CD4-positive, alpha-beta memory T cell (primary cell): ENCODE data around the gene RHCG. TPM values are rescaled to one million over a fixed set of nuclear protein-coding genes. Genes with fewer than 3 reads are reported as not detected.

ENCODE experiments used
- CTCF ChIA-PET: fragments of 350-600 bp; sonication (Branson Sonifier 250); formaldehyde crosslinking; loops from one replicate; lab custom pipeline; 2021; ENCODE audit warnings: inconsistent platforms; ENCODE audit not compliant: partially characterized antibody; lab: Charles Lee
- POLR2A ChIA-PET: fragments of 350-600 bp; sonication (Branson Sonifier 250); formaldehyde crosslinking; loops from one replicate; lab custom pipeline; 2021; ENCODE audit not compliant: partially characterized antibody; lab: Charles Lee
- DNase-seq, 5 donors: peaks; one replicate each; pipeline versions ENCODE4 v3.0.0 to v3.0.0-alpha.2; 2020 to 2022; ENCODE audit warnings: mixed read lengths in 1 of 5
- H3K27ac ChIP-seq: one replicate; pipeline ENCODE4 v1.7.0; 2013; ENCODE audit warnings: low read depth, low read length
- H3K27me3 ChIP-seq: 2 replicates; pipeline ENCODE4 v1.7.0; 2013; ENCODE audit warnings: mild to moderate bottlenecking, low read length, moderate library complexity; ENCODE audit not compliant: insufficient read depth
- H3K36me3 ChIP-seq: 2 replicates; pipeline ENCODE4 v1.7.0; 2013; ENCODE audit warnings: mild to moderate bottlenecking, low read length, moderate library complexity; ENCODE audit not compliant: insufficient read depth
- H3K4me1 ChIP-seq: 2 replicates; pipeline ENCODE4 v1.7.0; 2013; ENCODE audit warnings: mild to moderate bottlenecking, low read length, moderate library complexity; ENCODE audit not compliant: insufficient read depth
- H3K4me3 ChIP-seq, 2 donors: one replicate each; pipeline ENCODE4 v1.7.0; 2013; ENCODE audit warnings: low read length in 2 of 2, mild to moderate bottlenecking in 1 of 2
- H3K9me3 ChIP-seq, 2 donors: one replicate each; pipeline ENCODE4 v1.7.0; 2013; ENCODE audit warnings: low read length in 2 of 2, control low read depth in 1 of 2; ENCODE audit not compliant: control insufficient read depth in 1 of 2
- H3K27ac Mint-ChIP-seq, 7 donors: one replicate each; pipeline ENCODE4 v1.8.0; 2020 to 2021; ENCODE audit warnings: mixed read lengths in 7 of 7, mild to moderate bottlenecking in 6 of 7, inconsistent platforms in 3 of 7, moderate library complexity in 3 of 7
- H3K27me3 Mint-ChIP-seq, 2 donors: one replicate each; pipeline ENCODE4 v1.8.0; 2020 to 2021; ENCODE audit warnings: mixed read lengths in 2 of 2
- H3K36me3 Mint-ChIP-seq, 2 donors: one replicate each; pipeline ENCODE4 v1.8.0; 2020 to 2021; ENCODE audit warnings: mixed read lengths in 2 of 2, inconsistent platforms in 1 of 2, mild to moderate bottlenecking in 1 of 2
- H3K4me1 Mint-ChIP-seq, 4 donors: one replicate each; pipeline ENCODE4 v1.8.0; 2020 to 2021; ENCODE audit warnings: mixed read lengths in 4 of 4, mild to moderate bottlenecking in 1 of 4
- H3K4me3 Mint-ChIP-seq, 8 donors: one replicate each; pipeline ENCODE4 v1.8.0; 2020 to 2021; ENCODE audit warnings: mixed read lengths in 8 of 8, mild to moderate bottlenecking in 7 of 8, moderate library complexity in 6 of 8, inconsistent platforms in 3 of 8
- H3K9me3 Mint-ChIP-seq, 8 donors: one replicate each; pipeline ENCODE4 v1.8.0; 2020 to 2021; ENCODE audit warnings: mixed read lengths in 8 of 8, mild to moderate bottlenecking in 5 of 8, inconsistent platforms in 3 of 8, moderate library complexity in 1 of 8
- intact Hi-C: fragments of 100-400 bp; cut with micrococcal nuclease; formaldehyde crosslinking; loops from one replicate; pipeline ENCODE4 v1.15.1; 2023
- polyA plus RNA-seq, 2 donors: library from polyadenylated mRNA; unstranded; fragments of 300-500 nt; fragmentation: Illumina TruSeq; gene quantifications; one replicate each; pipeline ENCODE4 v1.2.3, GENCODE V29; 2021
- total RNA-seq, 2 experiments: library from RNA; stranded (reverse); gene quantifications; one replicate each; pipeline ENCODE4 v1.2.3, GENCODE V29; 2021

RHCG gene
- total and polyA plus RNA-seq, 4 experiments from 2014 or later, result not detected

DNA sequence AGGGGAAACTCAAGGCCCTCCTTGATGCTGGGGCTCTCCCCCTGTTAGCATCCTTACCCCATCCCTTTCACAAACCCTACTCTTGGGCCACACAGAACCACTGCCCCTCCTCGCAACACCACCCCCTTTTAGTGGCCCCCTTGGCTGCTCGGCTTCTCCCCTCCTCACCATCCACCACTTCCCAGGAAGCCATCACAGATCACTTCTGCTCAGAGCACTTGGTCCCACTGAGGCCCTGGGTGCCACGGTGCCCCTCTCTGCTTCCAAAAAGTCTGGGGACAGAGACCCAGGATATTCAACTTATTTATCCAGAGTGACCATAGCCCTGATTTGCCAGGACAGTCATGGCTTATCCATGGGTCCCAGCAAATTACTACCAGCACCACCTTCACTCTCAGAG lies 2.4 kb downstream of the RHCG start:
- no peak overlapping the region for H3K27ac Mint-ChIP-seq
- Histone ChIP-seq H3K27me3 (peaks cover 17% of the 10 kb centered on the region), H3K27ac (no peak overlapping the region), H3K36me3 (no peaks in the 10 kb centered on the region), H3K9me3 (no peaks in the 10 kb centered on the region), H3K4me1 (no peaks in the 10 kb centered on the region), H3K4me3 (no peak overlapping the region)
- H3K9me3 Mint-ChIP-seq, result no peaks in the 10 kb centered on the region
- H3K36me3 Mint-ChIP-seq, result no peaks in the 10 kb centered on the region
- intact Hi-C loops, result no loop called here
- H3K4me3 Mint-ChIP-seq, result no peak overlapping the region
- peaks cover 33 to 50% of the 10 kb centered on the region in 2 donors for H3K27me3 Mint-ChIP-seq
- no peak for DNase-seq
- CTCF ChIA-PET, result interaction anchor here (1.5 kb wide), 1 partner anchor 8 kb away, joined by 3 read pairs; no protein-coding TSS in a partner anchor
- POLR2A ChIA-PET, result no interaction called here
- peaks cover 3 to 14% (median 7%) of the 10 kb centered on the region in 4 donors for H3K4me1 Mint-ChIP-seq

DNA sequence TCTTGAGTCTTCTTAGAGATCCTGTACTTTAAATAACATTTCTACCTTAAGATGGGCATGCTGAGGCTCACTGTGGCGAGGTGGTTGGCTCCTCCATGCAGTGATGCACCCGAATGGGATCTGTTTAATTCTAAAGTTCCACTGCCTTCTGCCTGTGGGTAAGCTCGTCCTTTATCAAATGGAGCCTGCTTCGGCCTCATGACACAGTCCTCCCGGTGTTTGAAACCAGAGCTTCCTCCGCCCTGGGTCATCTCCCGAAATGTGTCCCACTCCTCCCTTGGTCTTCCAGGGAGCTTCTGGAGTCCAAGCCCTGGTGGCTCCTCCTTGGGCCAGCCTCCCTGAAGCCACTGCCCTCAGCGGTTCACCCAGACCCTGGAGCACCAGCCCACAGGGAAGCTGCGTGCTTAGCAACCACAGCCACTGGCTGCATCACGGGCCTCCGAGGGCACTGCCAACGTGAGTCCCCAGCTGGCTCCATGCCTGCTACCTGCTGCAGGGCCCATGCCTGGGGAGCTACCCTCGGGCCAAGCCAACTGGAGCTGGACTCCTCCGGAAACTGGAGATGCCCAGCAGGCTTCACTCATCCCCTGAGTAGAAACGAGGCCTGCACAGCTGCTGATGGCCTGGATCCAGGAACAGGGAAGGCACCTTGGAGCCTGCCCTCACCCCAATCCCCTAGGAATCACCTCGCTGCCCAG lies 3.3 kb downstream of the RHCG start:
- no peaks in the 10 kb centered on the region for H3K36me3 Mint-ChIP-seq
- Histone ChIP-seq H3K27me3 (peaks cover 17% of the 10 kb centered on the region), H3K36me3 (no peaks in the 10 kb centered on the region), H3K9me3 (no peaks in the 10 kb centered on the region), H3K27ac (no peak overlapping the region), H3K4me3 (no peak overlapping the region), H3K4me1 (no peaks in the 10 kb centered on the region)
- intact Hi-C loops, result no loop called here
- no peak overlapping the region for H3K4me3 Mint-ChIP-seq
- H3K9me3 Mint-ChIP-seq, result no peaks in the 10 kb centered on the region
- peaks cover 3 to 14% (median 7%) of the 10 kb centered on the region in 4 donors for H3K4me1 Mint-ChIP-seq
- POLR2A ChIA-PET, result no interaction called here
- H3K27ac Mint-ChIP-seq, result no peak overlapping the region
- CTCF ChIA-PET, result no interaction called here
- DNase-seq, result no peak
- H3K27me3 Mint-ChIP-seq, result peaks cover 29 to 44% of the 10 kb centered on the region in 2 donors

DNA sequence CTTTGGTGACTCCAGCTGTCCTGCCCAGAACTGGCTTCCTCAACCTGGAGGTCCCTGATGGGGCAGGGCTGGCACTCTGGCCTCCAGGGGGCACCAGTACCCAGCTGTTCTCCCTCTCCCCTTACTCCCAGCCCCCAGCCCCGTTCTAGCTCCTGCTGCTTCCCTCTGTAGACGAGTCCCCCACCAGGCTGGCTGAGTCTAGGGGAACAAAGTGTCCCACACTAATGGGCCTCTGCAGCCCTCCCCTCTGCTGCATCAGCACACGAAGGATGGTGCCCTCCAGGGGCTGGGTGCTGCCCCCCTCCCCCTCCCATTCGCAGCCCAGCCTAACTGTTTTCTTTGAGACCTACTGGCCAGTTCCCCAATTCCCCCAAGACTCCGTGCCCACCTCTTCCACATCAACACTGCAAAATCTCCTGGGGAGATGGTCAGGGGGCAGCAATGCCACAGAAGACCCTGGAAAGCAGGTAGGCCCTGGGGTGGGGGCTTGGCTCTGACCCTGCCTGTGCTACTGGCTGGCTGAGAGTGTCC lies 4.2 kb downstream of the RHCG start:
- peaks cover 34 to 48% of the 10 kb centered on the region in 2 donors for H3K27me3 Mint-ChIP-seq

DNA sequence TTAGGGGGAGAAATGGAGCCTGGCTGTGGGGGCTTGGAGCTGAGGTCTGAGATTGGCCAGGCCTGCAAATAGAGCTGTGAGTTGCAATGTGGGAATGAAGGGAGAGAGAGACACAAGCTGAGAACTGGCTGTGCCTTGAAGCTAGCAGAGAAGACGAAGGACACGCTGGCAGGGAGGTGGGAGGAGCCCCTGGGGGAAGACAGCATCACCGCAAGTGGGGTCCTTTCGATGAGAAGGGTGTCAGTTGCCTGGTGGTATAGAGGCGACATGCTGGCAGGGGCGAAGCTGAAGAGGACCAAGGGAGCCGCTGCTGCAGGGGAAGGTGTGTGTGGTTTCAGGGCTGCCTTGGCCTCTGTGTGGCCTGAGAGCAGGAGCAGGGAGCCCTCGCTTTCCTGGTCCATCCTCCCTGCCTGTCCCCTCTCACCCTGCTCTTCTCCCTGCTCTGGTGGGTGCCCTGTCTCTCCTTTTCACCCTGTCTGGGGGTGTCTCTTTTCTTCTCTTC lies 5.5 kb downstream of the RHCG start:
- Mint-ChIP-seq H3K36me3 (no peaks in the 10 kb centered on the region), H3K9me3 (no peaks in the 10 kb centered on the region), H3K4me3 (no peak overlapping the region), H3K27ac (no peak overlapping the region), H3K4me1 (peaks cover 3 to 14% (median 9%) of the 10 kb centered on the region in 4 donors), H3K27me3 (peaks cover 33 to 46% of the 10 kb centered on the region in 2 donors)
- intact Hi-C loops, result no loop called here
- H3K27ac ChIP-seq, result no peak overlapping the region
- H3K9me3 ChIP-seq, result no peaks in the 10 kb centered on the region
- ChIA-PET CTCF (no interaction called here), POLR2A (no interaction called here)
- no peaks in the 10 kb centered on the region for H3K36me3 ChIP-seq
- H3K27me3 ChIP-seq, result peaks cover 12% of the 10 kb centered on the region
- DNase-seq, result no peak
- H3K4me1 ChIP-seq, result no peaks in the 10 kb centered on the region
- H3K4me3 ChIP-seq, result no peak overlapping the region

More for the DNA sequence above, 4.2 kb downstream of the RHCG start:
- Histone ChIP-seq H3K27me3 (peaks cover 20% of the 10 kb centered on the region), H3K27ac (no peak overlapping the region), H3K4me1 (no peaks in the 10 kb centered on the region), H3K4me3 (no peak overlapping the region), H3K36me3 (no peaks in the 10 kb centered on the region), H3K9me3 (no peaks in the 10 kb centered on the region)
- Mint-ChIP-seq H3K36me3 (no peaks in the 10 kb centered on the region), H3K9me3 (no peaks in the 10 kb centered on the region), H3K4me1 (peaks cover 4 to 14% (median 7%) of the 10 kb centered on the region in 4 donors), H3K4me3 (no peak overlapping the region), H3K27ac (no peak overlapping the region)
- ChIA-PET POLR2A (no interaction called here), CTCF (interaction anchor here (1.0 kb wide), 1 partner anchor 10 kb away, joined by 3 read pairs; no protein-coding TSS in a partner anchor)
- intact Hi-C loops, result no loop called here
- no peak for DNase-seq

DNA sequence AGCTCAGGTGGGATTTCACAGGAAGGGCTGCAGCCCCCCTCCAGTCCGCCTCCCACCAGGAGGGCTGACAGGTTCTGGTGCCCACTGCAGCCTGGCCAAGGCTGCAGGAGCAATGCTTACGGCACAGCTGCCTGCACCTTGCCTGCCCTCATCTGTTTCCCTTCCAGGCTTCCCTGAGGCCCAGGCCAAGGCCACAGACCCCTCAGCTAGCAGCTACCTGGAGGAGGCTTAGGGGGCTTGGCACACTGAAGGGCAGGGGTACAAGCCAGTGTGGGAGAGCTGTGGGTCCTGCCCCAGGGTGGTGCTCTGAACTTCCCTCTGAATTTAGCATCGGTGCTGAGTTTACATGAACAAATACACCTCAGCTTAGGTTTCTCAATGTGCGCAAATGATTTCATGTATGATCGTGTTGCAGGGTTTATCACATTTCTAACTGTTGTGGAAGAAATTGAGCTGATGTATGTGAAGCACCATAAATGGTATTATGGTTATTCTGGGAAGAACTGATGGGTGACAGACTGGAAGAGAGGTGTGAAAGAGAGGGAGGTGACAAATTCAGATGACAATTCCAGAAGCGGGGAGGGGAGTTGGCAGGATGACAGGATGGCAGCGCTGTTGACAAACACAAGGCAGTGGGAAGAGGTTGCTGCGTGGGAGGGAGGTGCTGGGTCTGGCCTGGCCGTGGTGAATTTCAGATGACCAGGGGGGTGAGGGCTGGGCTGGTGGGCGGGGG lies 6.1 kb downstream of the RHCG start:
- Histone ChIP-seq H3K4me1 (no peaks in the 10 kb centered on the region), H3K9me3 (no peaks in the 10 kb centered on the region), H3K27me3 (peaks cover 7% of the 10 kb centered on the region), H3K4me3 (no peak overlapping the region), H3K36me3 (no peaks in the 10 kb centered on the region), H3K27ac (no peak overlapping the region)
- no peaks in the 10 kb centered on the region for H3K9me3 Mint-ChIP-seq
- H3K4me3 Mint-ChIP-seq, result no peak overlapping the region
- H3K36me3 Mint-ChIP-seq, result no peaks in the 10 kb centered on the region
- intact Hi-C loops, result no loop called here
- H3K27ac Mint-ChIP-seq, result no peak overlapping the region
- peaks cover 5 to 12% (median 9%) of the 10 kb centered on the region in 4 donors for H3K4me1 Mint-ChIP-seq
- CTCF ChIA-PET, result no interaction called here
- H3K27me3 Mint-ChIP-seq, result peaks cover 35 to 46% of the 10 kb centered on the region in 2 donors
- POLR2A ChIA-PET, result no interaction called here
- no peak for DNase-seq

DNA sequence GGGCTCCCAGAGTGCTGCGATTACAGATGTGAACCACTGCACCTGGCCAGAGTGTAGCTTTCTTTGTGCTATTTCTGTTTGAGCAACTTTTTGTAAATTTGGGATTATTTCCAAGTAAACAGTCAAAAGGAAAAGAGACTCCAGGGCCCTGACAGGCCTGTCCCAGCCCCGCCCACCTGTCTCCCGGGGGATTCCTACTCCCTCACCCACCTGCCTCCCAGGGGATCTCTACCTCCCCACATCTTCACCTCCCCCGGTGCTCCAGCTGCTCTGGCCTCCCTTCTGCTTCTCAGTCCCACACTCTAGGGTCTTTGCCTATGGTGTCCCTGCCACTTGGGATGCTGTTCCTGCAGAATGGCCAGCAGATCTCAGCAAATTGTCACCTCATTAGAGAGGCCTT lies 7.0 kb downstream of the RHCG start:
- Mint-ChIP-seq H3K4me3 (no peak overlapping the region), H3K36me3 (no peaks in the 10 kb centered on the region), H3K27me3 (peaks cover 30 to 44% of the 10 kb centered on the region in 2 donors), H3K27ac (no peak overlapping the region), H3K9me3 (no peaks in the 10 kb centered on the region), H3K4me1 (peaks cover 5 to 12% (median 9%) of the 10 kb centered on the region in 4 donors)
- no peaks in the 10 kb centered on the region for H3K4me1 ChIP-seq
- no peak overlapping the region for H3K27ac ChIP-seq
- no peak overlapping the region for H3K4me3 ChIP-seq
- no peaks in the 10 kb centered on the region for H3K36me3 ChIP-seq
- CTCF ChIA-PET, result no interaction called here
- H3K27me3 ChIP-seq, result peaks cover 3% of the 10 kb centered on the region
- DNase-seq, result no peak
- intact Hi-C loops, result no loop called here
- POLR2A ChIA-PET, result no interaction called here
- H3K9me3 ChIP-seq, result no peaks in the 10 kb centered on the region

DNA sequence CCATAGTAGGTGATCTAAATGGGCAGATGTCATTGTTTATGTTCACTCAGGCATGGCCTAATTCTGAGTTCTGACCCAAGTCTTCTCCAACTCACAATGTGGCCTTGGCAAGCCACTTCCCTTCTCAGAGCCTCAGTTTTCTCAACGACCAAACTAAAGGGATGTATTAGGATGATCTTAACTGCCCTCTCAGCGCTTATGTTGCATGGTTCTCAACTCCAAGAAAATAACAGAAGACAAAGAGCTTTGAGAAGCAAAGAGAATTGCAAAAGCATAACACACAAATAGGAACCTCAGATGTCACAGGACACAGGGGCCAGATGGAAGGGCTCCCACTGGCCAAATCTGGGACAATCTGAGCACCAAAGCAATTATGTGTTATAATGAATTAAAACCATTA lies 8.6 kb downstream of the RHCG start:
- Histone ChIP-seq H3K4me3 (no peak overlapping the region), H3K36me3 (no peaks in the 10 kb centered on the region), H3K9me3 (no peaks in the 10 kb centered on the region), H3K27me3 (peaks cover 3% of the 10 kb centered on the region), H3K4me1 (no peaks in the 10 kb centered on the region), H3K27ac (no peak overlapping the region)
- Mint-ChIP-seq H3K36me3 (no peaks in the 10 kb centered on the region), H3K9me3 (no peaks in the 10 kb centered on the region), H3K4me1 (peaks cover 5 to 12% (median 9%) of the 10 kb centered on the region in 4 donors), H3K4me3 (peak overlapping the region in 2 of 8 donors; percentile 55 to 74), H3K27ac (no peak overlapping the region), H3K27me3 (peaks cover 27 to 51% of the 10 kb centered on the region in 2 donors)
- POLR2A ChIA-PET, result no interaction called here
- CTCF ChIA-PET, result no interaction called here
- DNase-seq, result no peak
- intact Hi-C loops, result no loop called here
